Panc1 (cell line): Measurements from ENCODE around the gene APEX1.

Source experiments
- CTCF ChIP-seq: fragments of 450-650 bp; IDR thresholded peaks from 2 replicates; pipeline ENCODE4 v1.5.1; 2017; ENCODE audit warnings: mild to moderate bottlenecking
- POLR2AphosphoS5 ChIP-seq: IDR thresholded peaks from 2 replicates; pipeline ENCODE4 v1.6.1; 2012; ENCODE audit warnings: mild to moderate bottlenecking, low read depth, low read length, moderate library complexity
- REST ChIP-seq, 2 experiments: IDR thresholded peaks; 2 replicates each; pipeline ENCODE4 v1.6.1; 2011 to 2012; ENCODE audit warnings: low read depth in 2 of 2, control low read depth in 1 of 2, low read length in 1 of 2, mild to moderate bottlenecking in 1 of 2, moderate library complexity in 1 of 2; ENCODE audit not compliant: insufficient read depth in 1 of 2
- SIN3A ChIP-seq: IDR thresholded peaks from 2 replicates; pipeline ENCODE4 v1.6.1; 2012; ENCODE audit warnings: low read depth, mild to moderate bottlenecking, low read length, moderate library complexity, borderline replicate concordance; ENCODE audit not compliant: insufficient read depth
- TCF7L2 ChIP-seq: IDR thresholded peaks from 2 replicates; pipeline ENCODE4 v1.6.1; 2011; ENCODE audit warnings: mild to moderate bottlenecking, low read depth, low read length, inconsistent platforms

GRCh38 chr14:20476776-20477175, 21.8 kb downstream of the APEX1 start:
- no peak for TF ChIP-seq CTCF
- TF ChIP-seq POLR2AphosphoS5: no peak
- no peak for TF ChIP-seq SIN3A
- TF ChIP-seq REST (IDR thresholded peaks at IDR 0.05; ENCODE audit: insufficient read depth in 1 of 2, low read depth in 2 of 2, low read length in 1 of 2): no peak
- TF ChIP-seq TCF7L2: no peak
